A673 (cell line): ENCODE measurements around the gene CRY1.

Source experiments
- EZH2 ChIP-seq: fragments of 200-600 bp; sonication (generic); IDR thresholded peaks from 2 replicates; pipeline ENCODE4 v1.6.1; 2017; ENCODE audit warnings: borderline replicate concordance, low read depth, mild to moderate bottlenecking, mixed read lengths, antibody characterized with exemption, low read length; ENCODE audit not compliant: poor library complexity, severe bottlenecking
- TF ChIP-seq, protein P1 (sequence below): fragments of 300-800, 200-600 bp; sonication (generic); conservative IDR thresholded peaks from 2 replicates; pipeline ENCODE4 v1.5.1; 2017; ENCODE audit warnings: low read depth, mild to moderate bottlenecking, antibody characterized with exemption, low read length, moderate library complexity, mixed read lengths

GRCh38 chr12:106950591-106950990, 142.8 kb downstream of the CRY1 start:
- TF ChIP-seq EZH2, result no peak
- TF ChIP-seq, protein P1, sequence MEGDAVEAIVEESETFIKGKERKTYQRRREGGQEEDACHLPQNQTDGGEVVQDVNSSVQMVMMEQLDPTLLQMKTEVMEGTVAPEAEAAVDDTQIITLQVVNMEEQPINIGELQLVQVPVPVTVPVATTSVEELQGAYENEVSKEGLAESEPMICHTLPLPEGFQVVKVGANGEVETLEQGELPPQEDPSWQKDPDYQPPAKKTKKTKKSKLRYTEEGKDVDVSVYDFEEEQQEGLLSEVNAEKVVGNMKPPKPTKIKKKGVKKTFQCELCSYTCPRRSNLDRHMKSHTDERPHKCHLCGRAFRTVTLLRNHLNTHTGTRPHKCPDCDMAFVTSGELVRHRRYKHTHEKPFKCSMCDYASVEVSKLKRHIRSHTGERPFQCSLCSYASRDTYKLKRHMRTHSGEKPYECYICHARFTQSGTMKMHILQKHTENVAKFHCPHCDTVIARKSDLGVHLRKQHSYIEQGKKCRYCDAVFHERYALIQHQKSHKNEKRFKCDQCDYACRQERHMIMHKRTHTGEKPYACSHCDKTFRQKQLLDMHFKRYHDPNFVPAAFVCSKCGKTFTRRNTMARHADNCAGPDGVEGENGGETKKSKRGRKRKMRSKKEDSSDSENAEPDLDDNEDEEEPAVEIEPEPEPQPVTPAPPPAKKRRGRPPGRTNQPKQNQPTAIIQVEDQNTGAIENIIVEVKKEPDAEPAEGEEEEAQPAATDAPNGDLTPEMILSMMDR, result no peak
